Measurements from ENCODE around the gene RNF157. TPM values are rescaled to one million over a fixed set of nuclear protein-coding genes. Genes with fewer than 3 reads are reported as not detected.

RNF157 gene
- total and polyA plus RNA-seq, 9 of the 15 experiments (the other 6 are each of a cell fraction or from before 2014, with no cell fraction given), result 8.1 to 31.7 (median 20.8) TPM

- no peaks in the 10 kb centered on the region for H3K4me1 ChIP-seq (replicated peaks in 1 of 2; ENCODE audit: control insufficient read depth in 2 of 2, insufficient read depth in 2 of 2, low read length in 2 of 2)
Measured at GRCh38 chr17:76154292-76154691, 86.0 kb downstream of the RNF157 start.

GRCh38 chr17:76153640-76154039, 86.7 kb downstream of the RNF157 start:
- Histone ChIP-seq H3K9me1 (ENCODE audit: control insufficient read depth, insufficient read depth, low read length) (no peaks in the 10 kb centered on the region), H3K79me2 (ENCODE audit: control insufficient read depth, insufficient read depth, low read length) (no peaks in the 10 kb centered on the region), H3K27ac (ENCODE audit: extremely low read depth, low read depth, low read length) (no peak overlapping the region), H3K9ac (ENCODE audit: insufficient read depth in 1 of 2, low read depth in 2 of 2, low read length in 2 of 2) (no peak overlapping the region), H3K4me1 (replicated peaks in 1 of 2; ENCODE audit: control insufficient read depth in 2 of 2, insufficient read depth in 2 of 2, low read length in 2 of 2) (no peaks in the 10 kb centered on the region), H3K36me3 (ENCODE audit: control insufficient read depth, insufficient read depth, low read length) (peaks cover 65% of the 10 kb centered on the region), H3K4me3 (no peak overlapping the region), H3K27me3 (ENCODE audit: control insufficient read depth in 2 of 2, insufficient read depth in 2 of 2, low read length in 2 of 2) (no peaks in the 10 kb centered on the region), H3K4me2 (ENCODE audit: insufficient read depth, low read length) (no peak overlapping the region), H4K20me1 (replicated peaks; ENCODE audit: control insufficient read depth, insufficient read depth, low read length) (no peaks in the 10 kb centered on the region), H3K9me3 (replicated peaks; ENCODE audit: control insufficient read depth, insufficient read depth, low read depth, low read length) (no peaks in the 10 kb centered on the region), H2AFZ (ENCODE audit: low read depth, low read length) (no peak overlapping the region)
- TF ChIP-seq ARID1B (IDR thresholded peaks at IDR 0.05) (no peak), ZFX (CRISPR knock-in tag; IDR thresholded peaks at IDR 0.05) (no peak), BRD4 (IDR thresholded peaks at IDR 0.05) (no peak), MECOM (CRISPR knock-in tag; IDR thresholded peaks at IDR 0.05) (no peak), ZBTB33 (CRISPR knock-in tag; IDR thresholded peaks at IDR 0.05) (no peak), CTCF (IDR thresholded peaks at IDR 0.05 in 2 of 3, conservative IDR thresholded peaks at IDR 0.05 in 1 of 3; ENCODE audit: insufficient read depth in 2 of 3, low read depth in 1 of 3, low read length in 3 of 3) (0 out of 6 replicates have a peak, but pooled peaks of 1 of the 3 experiments have one; percentile 4)
- FAIRE-seq (no peak), DNase-seq (ENCODE audit: extremely low read depth in 1 of 4, low spot score in 3 of 4) (no peak), ATAC-seq (peak; percentile 36; the same call in 1 of the 3 replicates)
- no TSS peak for BruUV-seq (replicated peaks)
- WGBS (ENCODE audit: insufficient coverage, low coverage, missing lambda C conversion rate), result 93% methylated on average over 5 of the region's 5 CpGs
- ChIA-PET POLR2A (interaction anchor here (0.7 to 3.9 kb wide), 6 partner anchors 11 to 140 kb away, joined by 3 to 28 read pairs (median 3); partner anchors contain the start of genes FOXJ1 and UBALD2), CTCF (ENCODE audit: low intra/inter-chr PET ratio) (no interaction called here)
- intact Hi-C loops (cut with micrococcal nuclease), result no loop called here
- in situ Hi-C loops (cut with MboI), result no loop called here

More at GRCh38 chr17:76154292-76154691, 86.0 kb downstream of the RNF157 start:
- ATAC-seq (no peak), DNase-seq (ENCODE audit: extremely low read depth in 1 of 4, low spot score in 3 of 4) (no peak), FAIRE-seq (no peak)
- no peaks in the 10 kb centered on the region for H3K9me3 ChIP-seq (replicated peaks; ENCODE audit: control insufficient read depth, insufficient read depth, low read depth, low read length)
- no peak overlapping the region for H3K4me3 ChIP-seq
- no peaks in the 10 kb centered on the region for H3K27me3 ChIP-seq (ENCODE audit: control insufficient read depth in 2 of 2, insufficient read depth in 2 of 2, low read length in 2 of 2)
- intact Hi-C loops (cut with micrococcal nuclease) (no loop called here), in situ Hi-C loops (cut with MboI) (no loop called here)
- WGBS (ENCODE audit: insufficient coverage, low coverage, missing lambda C conversion rate), result 80% methylated on average over 3 of the region's 3 CpGs
- no peak overlapping the region for H3K4me2 ChIP-seq (ENCODE audit: insufficient read depth, low read length)
- POLR2A ChIA-PET, result interaction anchor here (1.1 to 3.9 kb wide), 2 partner anchors 12 to 118 kb away, joined by 3 to 28 read pairs; partner anchors contain the start of gene FOXJ1
- no peak overlapping the region for H3K27ac ChIP-seq (ENCODE audit: extremely low read depth, low read depth, low read length)
- peaks cover 72% of the 10 kb centered on the region for H3K36me3 ChIP-seq (ENCODE audit: control insufficient read depth, insufficient read depth, low read length)
- H3K9me1 ChIP-seq (ENCODE audit: control insufficient read depth, insufficient read depth, low read length), result no peaks in the 10 kb centered on the region
- CTCF ChIA-PET (ENCODE audit: low intra/inter-chr PET ratio), result no interaction called here
- TF ChIP-seq RBM17 (IDR thresholded peaks at IDR 0.05; ENCODE audit: borderline replicate concordance, low read depth, low read length) (no peak), NR2F6 (CRISPR knock-in tag; IDR thresholded peaks at IDR 0.05) (no peak), NBN (IDR thresholded peaks at IDR 0.05; ENCODE audit: low read depth) (no peak)
- no peaks in the 10 kb centered on the region for H4K20me1 ChIP-seq (replicated peaks; ENCODE audit: control insufficient read depth, insufficient read depth, low read length)
- H3K9ac ChIP-seq (ENCODE audit: insufficient read depth in 1 of 2, low read depth in 2 of 2, low read length in 2 of 2), result no peak overlapping the region
- BruUV-seq (replicated peaks), result no TSS peak
- no peak overlapping the region for H2AFZ ChIP-seq (ENCODE audit: low read depth, low read length)
- H3K79me2 ChIP-seq (ENCODE audit: control insufficient read depth, insufficient read depth, low read length), result no peaks in the 10 kb centered on the region
